H1 (cell line): Measurements from ENCODE around the gene SEMA6A. TPM values are rescaled to one million over a fixed set of nuclear protein-coding genes. Genes with fewer than 3 reads are reported as not detected.

ENCODE experiments used
- CTCF ChIA-PET: fragments of 300-600 bp; sonication (Branson Sonifier 250); formaldehyde crosslinking; loops from one replicate; lab custom pipeline; 2021; ENCODE audit not compliant: partially characterized antibody; lab: Charles Lee
- POLR2A ChIA-PET: fragments of 300-600 bp; sonication (Branson Sonifier 250); formaldehyde crosslinking; loops from one replicate; lab custom pipeline; 2021; ENCODE audit warnings: inconsistent platforms; ENCODE audit not compliant: partially characterized antibody; lab: Charles Lee
- DNase-seq, 2 experiments: peaks; one replicate each; pipeline versions ENCODE4 v3.0.0 to v3.0.0-alpha.2; 2010 to 2022; ENCODE audit warnings: low spot score in 2 of 2, low read depth in 1 of 2, mixed read lengths in 1 of 2
- FAIRE-seq: peaks from 2 replicates; lab custom pipeline; 2011; peaks lifted over from hg19 to GRCh38; lab: Jason Lieb, UNC
- H2AFZ ChIP-seq: 2 replicates; pipeline ENCODE4 v1.8.1; 2012; ENCODE audit warnings: low read length, inconsistent platforms
- H2AK5ac ChIP-seq: 2 replicates; pipeline ENCODE4 v1.6.1; 2013; ENCODE audit warnings: low read depth, low read length
- H2BK120ac ChIP-seq: replicated peaks from 2 replicates; pipeline ENCODE3; 2013; ENCODE audit warnings: low read depth, low read length, inconsistent platforms
- H2BK12ac ChIP-seq: 2 replicates; pipeline ENCODE4 v1.6.1; 2013; ENCODE audit warnings: low read depth, low read length
- H2BK15ac ChIP-seq: 2 replicates; pipeline ENCODE4 v1.6.1; 2013; ENCODE audit warnings: low read length
- H2BK20ac ChIP-seq: 2 replicates; pipeline ENCODE4 v1.6.1; 2013; ENCODE audit warnings: low read length
- H2BK5ac ChIP-seq: 2 replicates; pipeline ENCODE4 v1.6.1; 2013; ENCODE audit warnings: low read depth, low read length
- H3K14ac ChIP-seq: 2 replicates; pipeline ENCODE4 v1.6.1; 2013; ENCODE audit warnings: inconsistent platforms; ENCODE audit not compliant: insufficient read length
- H3K18ac ChIP-seq: 2 replicates; pipeline ENCODE4 v1.6.1; 2013; ENCODE audit warnings: low read length; ENCODE audit errors: extremely low read depth
- H3K23ac ChIP-seq: 2 replicates; pipeline ENCODE4 v1.6.1; 2013; ENCODE audit warnings: inconsistent platforms; ENCODE audit not compliant: insufficient read length
- H3K23me2 ChIP-seq: 2 replicates; pipeline ENCODE4 v1.6.1; 2013; ENCODE audit warnings: low read depth, low read length
- H3K27ac ChIP-seq: 2 replicates; pipeline ENCODE4 v1.6.1; 2011; ENCODE audit warnings: low read depth, low read length, inconsistent platforms
- H3K27me3 ChIP-seq, 4 experiments: replicated peaks in 1 of 4; 1 replicate in 1 of 4; 2 replicates in 3 of 4; pipeline versions ENCODE4 v1.6.1 to v1.8.1; 2011 to 2013; ENCODE audit warnings: low read length in 3 of 4, mild to moderate bottlenecking in 3 of 4, inconsistent platforms in 2 of 4, mixed read lengths in 2 of 4, moderate library complexity in 1 of 4; ENCODE audit not compliant: control insufficient read depth in 3 of 4, insufficient read depth in 3 of 4; ENCODE audit errors: extremely low read depth in 1 of 4
- H3K36me3 ChIP-seq, 4 experiments: 2 replicates each; pipeline versions ENCODE4 v1.6.1 to v1.8.1; 2011 to 2013; ENCODE audit warnings: mild to moderate bottlenecking in 4 of 4, low read length in 3 of 4, moderate library complexity in 2 of 4, control low read depth in 1 of 4, inconsistent platforms in 1 of 4; ENCODE audit not compliant: insufficient read depth in 4 of 4, control insufficient read depth in 2 of 4
- H3K4ac ChIP-seq: replicated peaks from 2 replicates; pipeline ENCODE3; 2013; ENCODE audit warnings: low read length, low read depth, mixed read lengths, inconsistent platforms; ENCODE audit not compliant: insufficient read length
- H3K4me1 ChIP-seq, 4 experiments: replicated peaks in 1 of 4; 1 replicate in 1 of 4; 2 replicates in 3 of 4; pipeline versions ENCODE4 v1.6.1 to v1.8.1; 2011 to 2013; ENCODE audit warnings: low read length in 3 of 4, inconsistent platforms in 2 of 4, mixed read lengths in 1 of 4; ENCODE audit not compliant: insufficient read depth in 4 of 4, control insufficient read depth in 3 of 4
- H3K4me2 ChIP-seq, 2 experiments: 2 replicates each; pipeline versions ENCODE4 v1.6.1 to v1.8.1; 2011 to 2013; ENCODE audit warnings: low read depth in 2 of 2, low read length in 2 of 2, control low read depth in 1 of 2, inconsistent platforms in 1 of 2, mild to moderate bottlenecking in 1 of 2; ENCODE audit not compliant: insufficient read depth in 1 of 2
- H3K4me3 ChIP-seq, 4 experiments: fragments of 200-600, 300-600 bp in 1 of 4; sonication (generic), shearing (Covaris generic), sonication (Bioruptor Twin) in 1 of 4; 2 replicates each; pipeline versions ENCODE4 v1.5.1 to v1.8.1; 2011 to 2016; ENCODE audit warnings: low read length in 4 of 4, low read depth in 3 of 4, control low read depth in 2 of 4, inconsistent platforms in 2 of 4, mild to moderate bottlenecking in 2 of 4, mixed read lengths in 1 of 4, moderate library complexity in 1 of 4; ENCODE audit not compliant: insufficient read depth in 2 of 4; ENCODE audit errors: extremely low read depth in 1 of 4
- H3K56ac ChIP-seq: replicated peaks from 2 replicates; pipeline ENCODE3; 2013; ENCODE audit warnings: low read depth, mild to moderate bottlenecking, mixed read lengths, low read length, inconsistent platforms; ENCODE audit not compliant: insufficient read length
- H3K79me1 ChIP-seq: 2 replicates; pipeline ENCODE4 v1.6.1; 2013; ENCODE audit warnings: low read depth, low read length, control low read depth
- H3K79me2 ChIP-seq, 2 experiments: 2 replicates each; pipeline versions ENCODE4 v1.6.1 to v1.8.1; 2012 to 2013; ENCODE audit warnings: low read length in 2 of 2, mild to moderate bottlenecking in 2 of 2, inconsistent platforms in 1 of 2; ENCODE audit not compliant: insufficient read depth in 2 of 2, control insufficient read depth in 1 of 2
- H3K9ac ChIP-seq, 4 experiments: replicated peaks in 1 of 4; 1 replicate in 1 of 4; 2 replicates in 3 of 4; pipeline versions ENCODE4 v1.6.1 to v1.8.1; 2011 to 2013; ENCODE audit warnings: low read depth in 3 of 4, low read length in 3 of 4, control low read depth in 2 of 4, mild to moderate bottlenecking in 2 of 4, moderate library complexity in 2 of 4, inconsistent platforms in 1 of 4; ENCODE audit errors: extremely low read depth in 1 of 4
- H3K9me3 ChIP-seq, 2 experiments: 2 replicates each; pipeline versions ENCODE4 v1.6.1 to v1.8.1; 2012 to 2013; ENCODE audit warnings: mild to moderate bottlenecking in 2 of 2, moderate library complexity in 2 of 2, control low read depth in 1 of 2, inconsistent platforms in 1 of 2, low read depth in 1 of 2, low read length in 1 of 2, mixed read lengths in 1 of 2; ENCODE audit not compliant: insufficient read depth in 2 of 2
- H4K20me1 ChIP-seq, 2 experiments: replicated peaks in 1 of 2; 2 replicates each; pipeline versions ENCODE3 to v1.8.1; 2011 to 2013; ENCODE audit warnings: inconsistent platforms in 2 of 2, low read length in 2 of 2, mild to moderate bottlenecking in 1 of 2; ENCODE audit not compliant: insufficient read depth in 2 of 2, control insufficient read depth in 1 of 2
- H4K5ac ChIP-seq: 2 replicates; pipeline ENCODE4 v1.6.1; 2013; ENCODE audit warnings: low read length, low read depth, mixed read lengths, inconsistent platforms; ENCODE audit not compliant: insufficient read length
- H4K8ac ChIP-seq: 2 replicates; pipeline ENCODE4 v1.8.0; 2013; ENCODE audit warnings: mild to moderate bottlenecking, moderate library complexity, low read length, inconsistent platforms; ENCODE audit not compliant: insufficient read depth; ENCODE audit errors: extremely low read depth
- H4K91ac ChIP-seq: replicated peaks from 2 replicates; pipeline ENCODE3; 2013; ENCODE audit warnings: low read length, mixed read lengths, inconsistent platforms; ENCODE audit not compliant: insufficient read length
- BRCA1 ChIP-seq: IDR thresholded peaks from 2 replicates; pipeline ENCODE4 v1.6.1; 2012; ENCODE audit warnings: low read depth, low read length, improper control_type of control experiment
- FOSL1 ChIP-seq: IDR thresholded peaks from 2 replicates; pipeline ENCODE4 v1.6.1; 2011; ENCODE audit warnings: mild to moderate bottlenecking, low read depth, low read length, moderate library complexity; ENCODE audit not compliant: insufficient read depth
- WGBS, 2 experiments: shearing (Covaris generic) in 1 of 2; methylation state at CpG; one replicate each; pipeline versions ENCODE4 v1.1.6 to v1.1.7; 2013 to 2015; ENCODE audit warnings: low lambda C conversion rate in 2 of 2, mixed read lengths in 2 of 2, inconsistent platforms in 1 of 2, low coverage in 1 of 2, missing lambda C conversion rate in 1 of 2; ENCODE audit not compliant: insufficient replicate concordance in 2 of 2, insufficient coverage in 1 of 2, insufficient read length in 1 of 2; ENCODE audit errors: extremely low coverage in 1 of 2, missing lambda C conversion rate in 1 of 2; 5-methylcytosine and 5-hydroxymethylcytosine counted together
- polyA plus RNA-seq, 7 experiments: library from polyadenylated mRNA; depleted of rRNA in 3 of 7; stranded (reverse) in 5 of 7; unstranded in 2 of 7; fragments of >200 nt in 5 of 7; fragments of 200-250 nt in 2 of 7; gene quantifications; 1 replicate in 5 of 7; 2 replicates in 1 of 7; 4 replicates in 1 of 7; pipeline versions ENCODE4 v1.2.1 to v1.2.3, GENCODE V29; 2011 to 2013; ENCODE audit warnings: missing spikeins in 2 of 7, mixed read lengths in 2 of 7
- total RNA-seq: library from RNA; stranded (reverse); fragmentation: NEBNext Ultra II Directional; extraction: Animal tissue kit (Norgen Biotek cat#: 25700); gene quantifications from 2 replicates; pipeline ENCODE4 v1.2.1, GENCODE V29; 2021

SEMA6A gene
- total and polyA plus RNA-seq, 2 of the 8 experiments (the other 6 are each of a cell fraction or from before 2014, with no cell fraction given) = 78.3 to 277 TPM

GRCh38 chr5:116525674-116526073 lies 48.9 kb downstream of the SEMA6A start:
- H2BK5ac ChIP-seq = no peak overlapping the region
- POLR2A ChIA-PET = interaction anchor here (0.6 to 2.8 kb wide), 4 partner anchors 10 to 918 kb away, joined by 3 to 12 read pairs (median 3); partner anchors contain the start of gene SEMA6A
- peaks cover 14% of the 10 kb centered on the region for H3K79me1 ChIP-seq
- no peaks in the 10 kb centered on the region for H3K9me3 ChIP-seq
- no peak overlapping the region for H2BK20ac ChIP-seq
- no peak overlapping the region for H3K27ac ChIP-seq
- 65% methylated on average over 3 of the region's 3 CpGs; no CpG with 5 or more reads in 1 of the 2 experiments for WGBS, 2 experiments
- H3K4me1 ChIP-seq = peaks cover 6 to 15% (median 13%) of the 10 kb centered on the region in 4 experiments
- no peak overlapping the region for H2BK120ac ChIP-seq
- no peak overlapping the region for H3K4me2 ChIP-seq
- H2AK5ac ChIP-seq = no peak overlapping the region
- DNase-seq (no peak), FAIRE-seq (no peak)
- no peaks in the 10 kb centered on the region for H3K27me3 ChIP-seq
- H3K56ac ChIP-seq = no peak overlapping the region
- no peak overlapping the region for H4K91ac ChIP-seq
- H3K18ac ChIP-seq = no peak overlapping the region
- H2AFZ ChIP-seq = no peak overlapping the region
- H3K4me3 ChIP-seq = no peak overlapping the region
- no peak overlapping the region for H4K8ac ChIP-seq
- H3K23me2 ChIP-seq = no peaks in the 10 kb centered on the region
- CTCF ChIA-PET = interaction anchor here (0.7 kb wide), 1 partner anchor 31 kb away, joined by 3 read pairs; no protein-coding TSS in a partner anchor
- H4K20me1 ChIP-seq = peaks cover 46 to 48% of the 10 kb centered on the region in 2 experiments
- no peak overlapping the region for H3K4ac ChIP-seq
- H3K14ac ChIP-seq = no peak overlapping the region
- no peak overlapping the region for H3K23ac ChIP-seq
- H3K36me3 ChIP-seq = no peaks in the 10 kb centered on the region; a peak in 1 of 8 replicates
- no peak overlapping the region for H2BK15ac ChIP-seq
- H4K5ac ChIP-seq = no peak overlapping the region
- H2BK12ac ChIP-seq = no peak overlapping the region
- no peak overlapping the region for H3K9ac ChIP-seq
- peaks cover 81 to 100% of the 10 kb centered on the region in 2 experiments for H3K79me2 ChIP-seq
- TF ChIP-seq BRCA1 = no peak
- no peak for TF ChIP-seq FOSL1
